WTC11 (cell line): ENCODE results near the gene CLIC1. TPM values are rescaled to one million over a fixed set of nuclear protein-coding genes. Genes with fewer than 3 reads are reported as not detected.

Source experiments
- ATAC-seq: fragments of 200-7000 bp; cut with Tn5 transposase; 2 replicates; pipeline ENCODE4 v1.10.0; 2021; ENCODE audit warnings: mild to moderate bottlenecking, moderate library complexity
- CTCF ChIA-PET: fragments of 300-600 bp; sonication (Branson Sonifier 250); formaldehyde crosslinking; loops from one replicate; lab custom pipeline; 2021; ENCODE audit warnings: antibody characterized with exemption; lab: Charles Lee
- POLR2A ChIA-PET: fragments of 350-600 bp; sonication (Branson Sonifier 250); formaldehyde crosslinking; loops from one replicate; lab custom pipeline; 2021; ENCODE audit warnings: antibody characterized with exemption; lab: Charles Lee
- DNase-seq: peaks from one replicate; pipeline ENCODE4 v3.0.0; 2021; ENCODE audit warnings: low spot score
- H3K27ac Mint-ChIP-seq: 2 replicates; pipeline ENCODE4 v1.8.0; 2021; ENCODE audit warnings: mixed read lengths
- H3K27me3 Mint-ChIP-seq: 2 replicates; pipeline ENCODE4 v1.8.0; 2021; ENCODE audit warnings: low read depth, mild to moderate bottlenecking, moderate library complexity, mixed read lengths
- H3K36me3 Mint-ChIP-seq: 2 replicates; pipeline ENCODE4 v1.8.0; 2021; ENCODE audit warnings: mixed read lengths
- H3K4me1 Mint-ChIP-seq: 2 replicates; pipeline ENCODE4 v1.8.0; 2022; ENCODE audit warnings: mixed read lengths
- H3K4me3 Mint-ChIP-seq: 2 replicates; pipeline ENCODE4 v1.8.0; 2021; ENCODE audit warnings: mild to moderate bottlenecking, moderate library complexity, mixed read lengths
- H3K9me3 Mint-ChIP-seq: 2 replicates; pipeline ENCODE4 v1.8.0; 2021; ENCODE audit warnings: mixed read lengths
- ATF6 ChIP-seq: sonication (generic); formaldehyde crosslinking; IDR thresholded peaks from 2 replicates; pipeline ENCODE4 v1.8.1; 2023; ENCODE audit warnings: mild to moderate bottlenecking, missing genetic modification reagents
- CDX4 ChIP-seq: fragments of 250-450 bp; sonication (Bioruptor Pico); IDR thresholded peaks from 2 replicates; pipeline ENCODE4 v1.9.0; 2021; ENCODE audit warnings: moderate library complexity, mild to moderate bottlenecking, inconsistent platforms, borderline replicate concordance
- E2F5 ChIP-seq: sonication (generic); formaldehyde crosslinking; IDR thresholded peaks from 2 replicates; pipeline ENCODE4 v1.8.1; 2022; ENCODE audit warnings: mild to moderate bottlenecking, moderate library complexity, missing genetic modification reagents
- ELF4 ChIP-seq: sonication (generic); formaldehyde crosslinking; IDR thresholded peaks from 2 replicates; pipeline ENCODE4 v1.8.1; 2022; ENCODE audit warnings: low read depth, mild to moderate bottlenecking, moderate library complexity, missing genetic modification reagents
- GRHL2 ChIP-seq: fragments of 250-450 bp; sonication (Bioruptor Pico); IDR thresholded peaks from 2 replicates; pipeline ENCODE4 v1.8.0; 2022; ENCODE audit warnings: mild to moderate bottlenecking, moderate library complexity; ENCODE audit not compliant: insufficient replicate concordance, severe bottlenecking
- GTF2I ChIP-seq: fragments of 250-450 bp; sonication (Bioruptor Pico); conservative IDR thresholded peaks from 2 replicates; pipeline ENCODE4 v1.4.0; 2021; ENCODE audit warnings: mild to moderate bottlenecking
- HMGXB4 ChIP-seq: sonication (generic); formaldehyde crosslinking; IDR thresholded peaks from 2 replicates; pipeline ENCODE4 v1.8.1; 2023; ENCODE audit warnings: mild to moderate bottlenecking, moderate library complexity, missing genetic modification reagents
- MLX ChIP-seq: sonication (generic); formaldehyde crosslinking; IDR thresholded peaks from 2 replicates; pipeline ENCODE4 v1.8.1; 2023; ENCODE audit warnings: mild to moderate bottlenecking, missing genetic modification reagents, moderate library complexity
- NFATC4 ChIP-seq: fragments of 250-450 bp; sonication (Bioruptor Pico); IDR thresholded peaks from 2 replicates; pipeline ENCODE4 v1.9.0; 2021; ENCODE audit warnings: mild to moderate bottlenecking
- NFYB ChIP-seq: sonication (generic); formaldehyde crosslinking; conservative IDR thresholded peaks from 2 replicates; pipeline ENCODE4 v1.8.0; 2022; ENCODE audit warnings: low read depth, missing genetic modification reagents
- SMAD4 ChIP-seq: sonication (generic); formaldehyde crosslinking; IDR thresholded peaks from 2 replicates; pipeline ENCODE4 v1.8.0; 2022; ENCODE audit warnings: mild to moderate bottlenecking, missing genetic modification reagents
- SOX15 ChIP-seq: fragments of 250-450 bp; sonication (Bioruptor Pico); IDR thresholded peaks from 2 replicates; pipeline ENCODE4 v1.9.0; 2021; ENCODE audit warnings: mild to moderate bottlenecking
- ZBTB43 ChIP-seq: sonication (generic); formaldehyde crosslinking; IDR thresholded peaks from 2 replicates; pipeline ENCODE4 v1.8.1; 2023; ENCODE audit warnings: mild to moderate bottlenecking, missing genetic modification reagents
- ZNF219 ChIP-seq: sonication (generic); formaldehyde crosslinking; IDR thresholded peaks from 2 replicates; pipeline ENCODE4 v1.8.0; 2023; ENCODE audit warnings: missing genetic modification reagents, mild to moderate bottlenecking, borderline replicate concordance
- ZNF263 ChIP-seq: sonication (generic); formaldehyde crosslinking; IDR thresholded peaks from 2 replicates; pipeline ENCODE4 v1.8.1; 2022; ENCODE audit warnings: low read depth, mild to moderate bottlenecking, moderate library complexity, missing genetic modification reagents
- ZNF532 ChIP-seq: fragments of 250-450 bp; sonication (Bioruptor Pico); IDR thresholded peaks from 2 replicates; pipeline ENCODE4 v1.9.0; 2021; ENCODE audit warnings: mild to moderate bottlenecking, borderline replicate concordance
- total RNA-seq: library from RNA; stranded (reverse); gene quantifications from 3 replicates; pipeline ENCODE4 v1.2.3, GENCODE V29; 2021

The CLIC1 gene
- total RNA-seq, 1 experiment from 2014 or later: 244 TPM

- no peak for TF ChIP-seq ATF6 (CRISPR knock-in tag)
- TF ChIP-seq GRHL2 (CRISPR knock-in tag): no peak
- TF ChIP-seq E2F5 (CRISPR knock-in tag): no peak
- no peak for TF ChIP-seq SOX15 (CRISPR knock-in tag)
- no peak for TF ChIP-seq ZNF532 (CRISPR knock-in tag)
- no peak for TF ChIP-seq ZBTB43 (CRISPR knock-in tag)
- TF ChIP-seq, all 79 proteins: peak for 0
These were observed 24.5 kb upstream of the CLIC1 start (continued) for GRCh38 chr6:31760790-31761189.

- no peak overlapping the region; the same call in 1 of the 2 replicates for H3K27ac Mint-ChIP-seq
- CTCF ChIA-PET: interaction anchor here (1.4 to 2.2 kb wide), 2 partner anchors 11 to 69 kb away, joined by 4 to 8 read pairs; no protein-coding TSS in a partner anchor
- DNase-seq (no peak), ATAC-seq (no peak)
- POLR2A ChIA-PET: no interaction called here
- no peaks in the 10 kb centered on the region for H3K27me3 Mint-ChIP-seq
- H3K4me1 Mint-ChIP-seq: peaks cover 3% of the 10 kb centered on the region
- peaks cover 22% of the 10 kb centered on the region for H3K36me3 Mint-ChIP-seq
- H3K9me3 Mint-ChIP-seq: no peaks in the 10 kb centered on the region
- no peak overlapping the region for H3K4me3 Mint-ChIP-seq
- no peak for TF ChIP-seq HMGXB4 (CRISPR knock-in tag)
- no peak for TF ChIP-seq ZNF219 (CRISPR knock-in tag)
- no peak for TF ChIP-seq GTF2I (CRISPR knock-in tag)
- TF ChIP-seq MLX (CRISPR knock-in tag): no peak
- no peak for TF ChIP-seq NFATC4 (CRISPR knock-in tag)
- no peak for TF ChIP-seq ZNF263 (CRISPR knock-in tag)
- TF ChIP-seq CDX4 (CRISPR knock-in tag): no peak
- no peak for TF ChIP-seq ELF4 (CRISPR knock-in tag)
- TF ChIP-seq SMAD4 (CRISPR knock-in tag): no peak
- no peak for TF ChIP-seq NFYB (CRISPR knock-in tag)
- TF ChIP-seq, all 79 proteins: peak for 0
These were observed 22.0 kb upstream of the CLIC1 start for GRCh38 chr6:31758281-31758680.
